ENCODE data around the gene GSK3B. TPM values are rescaled to one million over a fixed set of nuclear protein-coding genes. Genes with fewer than 3 reads are reported as not detected.

GSK3B gene
- total and polyA plus RNA-seq, 10 of the 15 experiments (the other 5 are each of a cell fraction or from before 2014, with no cell fraction given) = 8.5 to 49.8 (median 25.5) TPM

GRCh38 chr3:120125992-120126391, 31.7 kb upstream of the GSK3B start:
- no peaks in the 10 kb centered on the region for H3K27me3 ChIP-seq (replicated peaks in 1 of 2; ENCODE audit: control insufficient read depth in 2 of 2, insufficient read depth in 2 of 2, low read length in 1 of 2)
- no peak overlapping the region for H3K4me2 ChIP-seq (ENCODE audit: control insufficient read depth, insufficient read depth)
- no peak overlapping the region for H3K9ac ChIP-seq (ENCODE audit: control insufficient read depth, insufficient read depth, low read length)
- ChIA-PET CTCF (interaction anchor here (0.7 to 1.9 kb wide), 5 partner anchors 9 to 234 kb away, joined by 3 to 7 read pairs (median 5); no protein-coding TSS in a partner anchor), POLR2A (interaction anchor here (0.5 kb wide), 1 partner anchor 451 kb away, joined by 5 read pairs; no protein-coding TSS in a partner anchor), SMC1A (ENCODE audit: uncharacterized antibody, unreplicated experiment) (interaction anchor here (0.7 to 1.4 kb wide), 4 partner anchors 9 to 295 kb away, joined by 3 to 9 read pairs (median 4); no protein-coding TSS in a partner anchor), RAD21 (ENCODE audit: unreplicated experiment) (interaction anchor here (1.1 kb wide), 1 partner anchor 22 kb away, joined by 4 read pairs; no protein-coding TSS in a partner anchor)
- H3K27ac ChIP-seq (ENCODE audit: control insufficient read depth, insufficient read depth) = no peak overlapping the region
- H4K20me1 ChIP-seq (ENCODE audit: control insufficient read depth, insufficient read depth) = no peaks in the 10 kb centered on the region
- H3K36me3 ChIP-seq (ENCODE audit: control insufficient read depth in 2 of 2, insufficient read depth in 2 of 2, low read length in 1 of 2) = no peaks in the 10 kb centered on the region
- no peaks in the 10 kb centered on the region for H3K79me2 ChIP-seq (ENCODE audit: control insufficient read depth, insufficient read depth, low read length)
- H3K4me3 ChIP-seq = no peak overlapping the region
- H3K9me3 ChIP-seq (replicated peaks; ENCODE audit: control insufficient read depth, insufficient read depth, low read length) = no peaks in the 10 kb centered on the region
- no peak for ATAC-seq
- no peak for FAIRE-seq
- intact Hi-C loops (cut with micrococcal nuclease; ENCODE audit: unreplicated experiment) (no loop called here), in situ Hi-C loops (cut with MboI) (no loop called here)
- no peaks in the 10 kb centered on the region for H3K4me1 ChIP-seq (ENCODE audit: control insufficient read depth, insufficient read depth, low read length)
- H2AFZ ChIP-seq (ENCODE audit: control insufficient read depth, low read depth, low read length) = no peak overlapping the region
- no peak for DNase-seq (ENCODE audit: low read depth, low spot score)
- BruUV-seq (replicated peaks) = no TSS peak
- TF ChIP-seq NR2F1 (conservative IDR thresholded peaks at IDR 0.05) (no peak), TCF3 (IDR thresholded peaks at IDR 0.05; ENCODE audit: borderline replicate concordance, insufficient read depth, low read depth, low read length) (no peak), ZNF274 (IDR thresholded peaks at IDR 0.05; ENCODE audit: insufficient read depth, insufficient read length) (no peak), CHD2 (IDR thresholded peaks at IDR 0.05; ENCODE audit: borderline replicate concordance, low read depth, low read length) (no peak), MXI1 (IDR thresholded peaks at IDR 0.05; ENCODE audit: low read depth, low read length) (no peak), SUZ12 (IDR thresholded peaks at IDR 0.05; ENCODE audit: unreplicated experiment) (no peak), ZNF687 (IDR thresholded peaks at IDR 0.05) (no peak), IKZF1 (conservative IDR thresholded peaks at IDR 0.05) (no peak), TBL1XR1 (IDR thresholded peaks at IDR 0.05; ENCODE audit: low read depth, low read length) (no peak), CBX5 (IDR thresholded peaks at IDR 0.05; ENCODE audit: low read depth) (no peak), PML (IDR thresholded peaks at IDR 0.05; ENCODE audit: low read length) (no peak), RELB (IDR thresholded peaks at IDR 0.05; ENCODE audit: low read depth) (no peak), SIX5 (IDR thresholded peaks at IDR 0.05; ENCODE audit: low read depth, low read length, severe bottlenecking) (no peak), EZH2 (IDR thresholded peaks at IDR 0.05; ENCODE audit: borderline replicate concordance, control insufficient read depth, low read depth, low read length) (no peak)
